Ureter (tissue), 1 donor: ENCODE data around the gene APOE. TPM values are rescaled to one million over a fixed set of nuclear protein-coding genes. Genes with fewer than 3 reads are reported as not detected.
"Not testable (repeated sequence)": the region's sequence is repeated elsewhere in the genome, so short reads cannot be mapped to it uniquely, and the experiment has no call there.

Source experiments
- DNase-seq: peaks from one replicate; pipeline ENCODE4 v3.0.0-alpha.2; 2020; ENCODE audit warnings: low spot score
- total RNA-seq: library from RNA; stranded (reverse); gene quantifications from one replicate; pipeline ENCODE4 v1.2.4, GENCODE V29; 2023
- donor health status: DM: yes; HTN: yes; CAD: no.

APOE gene
- 61.2 TPM for total RNA-seq

GRCh38 chr19:44905437-44906160 is at the start of gene APOE:
APOE (plus strand) TSS chr19:44905796; CDS start chr19:44906625, 829 bp downstream.
- no peak for DNase-seq

DNA sequence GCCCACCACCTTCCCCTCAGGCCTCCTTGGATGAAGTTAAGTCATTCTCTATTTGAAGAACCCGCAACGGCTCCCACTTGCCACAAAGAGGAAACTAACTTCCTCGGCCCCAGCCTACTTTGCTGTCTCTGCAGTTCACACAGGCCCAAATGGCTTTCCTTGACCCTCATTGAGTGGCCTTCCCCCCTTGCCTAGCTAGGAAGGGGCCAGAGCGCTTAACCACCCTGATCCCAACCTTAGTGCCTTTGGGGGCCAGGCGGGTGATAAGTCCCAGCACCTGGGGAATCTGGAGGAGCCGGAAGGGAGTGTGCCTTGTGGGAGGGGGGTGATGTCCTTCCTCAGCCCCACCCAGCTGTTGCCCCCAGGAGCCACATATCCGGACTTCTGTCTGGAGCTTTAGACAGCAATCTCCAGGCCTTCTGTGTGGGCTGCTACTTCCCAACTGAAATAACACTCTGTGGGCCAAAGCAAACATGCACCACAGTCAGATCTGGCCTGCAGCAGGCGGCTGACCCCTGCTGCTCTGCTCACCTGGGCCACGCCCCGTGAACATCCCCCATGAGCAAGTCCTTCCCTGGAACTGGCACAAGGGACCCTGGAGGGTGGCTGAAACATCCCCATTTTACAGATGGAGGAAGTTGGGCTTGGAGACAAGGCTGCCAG is 49.0 kb upstream of the APOE start:
- DNase-seq: no peak

- no peak for DNase-seq
These were observed 47.8 kb upstream of the APOE start for GRCh38 chr19:44857837-44858236.

DNA sequence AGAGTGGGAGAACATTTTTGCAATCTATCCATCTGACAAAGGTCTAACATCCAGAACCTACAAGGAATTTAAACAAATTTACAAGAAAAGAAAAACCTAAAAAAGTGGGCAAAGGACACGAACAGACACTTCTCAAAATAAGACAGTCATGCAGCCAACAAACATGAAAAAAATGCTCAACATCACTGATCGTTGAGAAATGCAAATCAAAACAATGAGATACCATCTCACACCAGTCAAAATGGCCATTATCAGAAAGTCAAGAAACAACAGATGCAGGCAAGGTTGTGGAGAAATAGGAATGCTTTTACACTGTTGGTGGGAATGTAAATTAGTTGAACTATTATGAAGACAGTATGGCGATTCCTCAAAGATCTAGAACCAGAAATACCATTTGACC is 44.0 kb upstream of the APOE start:
- DNase-seq: not testable (repeated sequence)

DNA sequence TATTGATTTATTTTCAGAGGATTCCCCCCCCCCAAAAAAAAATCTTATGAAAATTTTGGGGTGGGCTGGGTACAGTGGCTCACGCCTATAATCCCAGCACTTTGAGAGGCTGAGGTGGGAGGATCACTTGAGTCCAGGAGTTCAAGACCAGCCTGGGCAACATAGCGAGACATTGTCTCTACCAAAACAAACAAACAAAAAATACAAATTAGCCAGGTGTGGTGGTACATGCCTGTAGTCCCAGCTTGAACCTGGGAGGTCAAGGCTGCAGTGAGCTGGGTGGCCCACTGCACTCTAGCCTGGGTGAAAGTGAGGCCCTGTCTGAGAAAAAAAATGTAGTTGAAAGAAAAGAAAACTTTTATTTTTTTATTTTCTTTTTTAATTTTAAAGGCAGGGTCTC is 41.6 kb upstream of the APOE start:
- no peak for DNase-seq

GRCh38 chr19:44865196-44865767 is 40.3 kb upstream of the APOE start:
- no peak for DNase-seq

DNA sequence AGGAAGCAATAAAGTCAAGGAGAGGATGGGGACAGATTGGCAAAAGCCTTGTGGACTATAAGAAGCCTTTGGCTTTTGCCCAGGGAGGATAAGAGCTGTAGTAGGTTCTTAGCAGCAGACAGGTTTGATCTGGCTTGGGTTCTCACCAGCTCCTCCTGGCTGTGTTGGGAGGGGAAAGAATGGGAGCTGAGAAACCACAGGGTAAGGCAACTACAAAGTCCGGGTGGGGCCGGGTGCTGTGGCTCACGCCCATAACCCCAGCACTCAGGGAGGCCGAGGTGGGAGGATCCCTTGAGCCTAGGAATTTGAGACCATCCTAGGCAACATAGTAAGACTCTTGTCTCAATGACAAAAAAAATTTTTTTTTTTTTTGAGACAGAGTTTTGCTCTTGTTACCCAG is 38.9 kb upstream of the APOE start:
- DNase-seq: no peak

GRCh38 chr19:44867578-44867977 is 38.0 kb upstream of the APOE start:
- no peak for DNase-seq

GRCh38 chr19:44869733-44870470 is 35.7 kb upstream of the APOE start:
- DNase-seq: no peak

DNA sequence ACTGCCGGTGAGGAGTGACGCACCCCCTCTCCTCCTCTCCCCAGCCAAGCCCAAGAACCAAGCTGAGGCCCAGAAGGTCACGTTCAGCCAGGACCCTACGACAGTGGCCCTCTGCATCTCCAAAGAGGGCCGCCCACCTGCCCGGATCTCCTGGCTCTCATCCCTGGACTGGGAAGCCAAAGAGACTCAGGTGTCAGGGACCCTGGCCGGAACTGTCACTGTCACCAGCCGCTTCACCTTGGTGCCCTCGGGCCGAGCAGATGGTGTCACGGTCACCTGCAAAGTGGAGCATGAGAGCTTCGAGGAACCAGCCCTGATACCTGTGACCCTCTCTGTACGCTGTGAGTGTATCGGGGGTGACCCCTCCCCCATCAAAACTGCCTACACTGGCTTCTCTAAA is 33.8 kb upstream of the APOE start:
- DNase-seq: no peak

DNA sequence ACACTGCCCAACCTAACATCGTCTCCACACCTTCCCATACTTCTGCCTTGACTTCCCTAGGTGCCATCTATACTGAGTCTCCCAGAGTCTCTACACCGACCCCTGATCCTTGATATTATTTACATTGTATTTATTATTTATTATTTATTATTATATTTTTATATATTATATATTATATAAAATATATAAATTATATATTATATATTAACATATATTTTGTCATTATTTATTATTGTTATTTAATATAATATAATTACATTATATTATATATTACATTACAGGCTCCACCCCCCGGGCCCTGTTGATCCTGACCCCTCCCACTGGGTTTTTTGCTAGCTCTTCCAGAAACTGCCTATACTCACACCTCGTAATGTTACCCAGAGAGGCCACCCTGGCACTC is 32.9 kb upstream of the APOE start:
- DNase-seq: no peak

DNA sequence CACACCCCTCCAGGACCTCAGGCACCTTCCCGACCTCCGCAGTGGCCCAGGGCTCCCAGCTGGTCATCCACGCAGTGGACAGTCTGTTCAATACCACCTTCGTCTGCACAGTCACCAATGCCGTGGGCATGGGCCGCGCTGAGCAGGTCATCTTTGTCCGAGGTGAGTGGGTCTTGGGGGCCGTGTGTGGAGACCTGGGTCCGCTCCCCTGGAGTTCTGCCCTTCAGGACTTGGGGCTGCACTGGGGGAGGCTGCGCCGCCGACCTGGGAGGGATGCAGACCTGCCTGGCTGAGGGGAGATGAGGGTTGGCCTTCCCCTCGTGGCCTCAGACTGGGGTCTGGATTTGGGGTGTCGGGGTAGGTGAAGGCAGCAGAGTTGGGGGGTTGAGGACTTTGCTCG is 31.3 kb upstream of the APOE start:
- no peak for DNase-seq

GRCh38 chr19:44875666-44876451 is 29.7 kb upstream of the APOE start:
- DNase-seq: no peak

- DNase-seq: no peak
These were observed 28.6 kb upstream of the APOE start for GRCh38 chr19:44876930-44877535.

GRCh38 chr19:44878120-44878865 is 27.3 kb upstream of the APOE start:
- DNase-seq: no peak

DNA sequence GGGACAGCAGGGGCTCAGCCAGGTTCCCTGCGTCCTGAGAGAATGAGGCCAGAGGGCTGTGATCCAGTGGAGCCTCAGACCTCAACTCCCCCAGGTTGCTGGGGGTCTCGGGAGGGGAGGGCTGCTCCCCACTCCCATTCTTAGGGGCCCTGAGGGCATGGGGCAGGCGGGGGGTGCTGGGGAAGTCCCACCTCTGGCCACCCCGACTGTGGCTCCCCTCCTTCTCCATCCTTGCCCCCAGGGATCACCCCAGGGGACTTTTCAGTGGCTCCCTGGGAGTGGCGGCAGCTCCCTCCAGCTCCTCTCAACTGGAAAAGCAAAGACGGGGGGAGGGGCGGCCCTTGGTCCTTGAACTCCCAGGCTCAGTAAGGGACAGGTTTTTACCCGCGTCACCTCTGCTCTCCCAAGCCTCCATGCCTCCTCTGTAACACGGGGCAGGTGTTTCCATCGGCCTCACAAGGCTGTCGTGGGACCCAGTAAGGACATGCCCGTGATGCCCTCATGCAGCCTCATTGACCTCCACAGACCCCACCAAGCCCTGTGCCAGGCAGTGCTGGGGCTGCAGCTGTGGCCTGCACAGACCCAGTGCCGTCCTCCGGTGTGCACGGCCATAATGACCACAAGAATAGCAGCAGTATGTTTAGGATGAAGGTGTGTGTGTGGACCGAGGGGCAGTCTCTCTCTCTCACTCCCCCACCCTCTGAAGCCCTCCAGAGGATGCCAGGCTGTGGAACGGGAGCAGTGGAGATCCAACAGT is 26.1 kb upstream of the APOE start:
- no peak for DNase-seq

- DNase-seq: no peak
These were observed 23.5 kb upstream of the APOE start for GRCh38 chr19:44882063-44882462.

- not testable (repeated sequence) for DNase-seq
These were observed 22.8 kb upstream of the APOE start for GRCh38 chr19:44882619-44883397.

- no peak for DNase-seq
These were observed 21.7 kb upstream of the APOE start for GRCh38 chr19:44883922-44884321.
